CD14-positive monocyte (primary cell): Measurements from ENCODE around the gene PTPRD. TPM values are rescaled to one million over a fixed set of nuclear protein-coding genes. Genes with fewer than 3 reads are reported as not detected.

Experiments used
- DNase-seq, 3 donors: peaks; one replicate each; pipeline ENCODE4 v3.0.0-alpha.2; 2011 to 2022
- H2AFZ ChIP-seq: 2 replicates; pipeline ENCODE4 v1.6.0; 2012; ENCODE audit warnings: mild to moderate bottlenecking, low read depth, low read length, inconsistent platforms; ENCODE audit not compliant: insufficient read depth, poor library complexity, severe bottlenecking
- H3K27ac ChIP-seq, 2 donors: 1 replicate in 1 of 2; 2 replicates in 1 of 2; pipeline ENCODE4 v1.5.1; 2012 to 2013; ENCODE audit warnings: low read length in 2 of 2, control low read depth in 1 of 2, inconsistent platforms in 1 of 2, low read depth in 1 of 2, mild to moderate bottlenecking in 1 of 2
- H3K27me3 ChIP-seq, 2 donors: one replicate each; pipeline versions ENCODE4 v1.6.0 to v1.6.1; 2011 to 2013; ENCODE audit warnings: low read length in 2 of 2; ENCODE audit not compliant: control insufficient read depth in 2 of 2, insufficient read depth in 2 of 2
- H3K36me3 ChIP-seq, 2 donors: replicated peaks in 1 of 2; 1 replicate in 1 of 2; 2 replicates in 1 of 2; pipeline versions ENCODE4 v1.5.1 to v1.6.1; 2012 to 2013; ENCODE audit warnings: low read length in 2 of 2, control low read depth in 1 of 2, inconsistent platforms in 1 of 2, mild to moderate bottlenecking in 1 of 2; ENCODE audit not compliant: insufficient read depth in 2 of 2, control insufficient read depth in 1 of 2
- H3K4me1 ChIP-seq, 2 donors: 1 replicate in 1 of 2; 2 replicates in 1 of 2; pipeline versions ENCODE4 v1.5.1 to v1.6.1; 2012 to 2013; ENCODE audit warnings: low read length in 2 of 2, control low read depth in 1 of 2, inconsistent platforms in 1 of 2, mild to moderate bottlenecking in 1 of 2, moderate library complexity in 1 of 2; ENCODE audit not compliant: insufficient read depth in 2 of 2, control insufficient read depth in 1 of 2
- H3K4me2 ChIP-seq: replicated peaks from 2 replicates; pipeline ENCODE3; 2012; ENCODE audit warnings: low read length, moderate library complexity, mild to moderate bottlenecking; ENCODE audit not compliant: poor library complexity, severe bottlenecking; ENCODE audit errors: extremely low read depth
- H3K4me3 ChIP-seq, 3 experiments: fragments of 200-600 bp in 1 of 3; sonication (generic) in 1 of 3; replicated peaks in 1 of 3; 1 replicate in 2 of 3; 2 replicates in 1 of 3; pipeline ENCODE4 v1.5.1; 2011 to 2013; ENCODE audit warnings: low read length in 3 of 3, mild to moderate bottlenecking in 3 of 3, control low read depth in 2 of 3, low read depth in 2 of 3, inconsistent platforms in 1 of 3, moderate library complexity in 1 of 3
- H3K79me2 ChIP-seq: 2 replicates; pipeline ENCODE4 v1.6.0; 2012; ENCODE audit warnings: mild to moderate bottlenecking, control low read depth, inconsistent platforms, low read length, moderate library complexity; ENCODE audit not compliant: insufficient read depth
- H3K9ac ChIP-seq: 2 replicates; pipeline ENCODE4 v1.6.0; 2017; ENCODE audit warnings: low read length, mild to moderate bottlenecking; ENCODE audit not compliant: insufficient read depth, poor library complexity, severe bottlenecking
- H3K9me3 ChIP-seq, 2 donors: replicated peaks in 1 of 2; 1 replicate in 1 of 2; 2 replicates in 1 of 2; pipeline versions ENCODE4 v1.5.1 to v1.6.1; 2012 to 2013; ENCODE audit warnings: low read length in 2 of 2, control low read depth in 1 of 2; ENCODE audit not compliant: control insufficient read depth in 1 of 2, insufficient read depth in 1 of 2
- H4K20me1 ChIP-seq: 2 replicates; pipeline ENCODE4 v1.6.0; 2012; ENCODE audit warnings: mild to moderate bottlenecking, low read length, control low read depth, moderate library complexity; ENCODE audit not compliant: insufficient read depth
- H3K27ac Mint-ChIP-seq, 7 donors: one replicate each; pipeline ENCODE4 v1.8.0; 2020; ENCODE audit warnings: mild to moderate bottlenecking in 7 of 7, mixed read lengths in 7 of 7, moderate library complexity in 6 of 7, inconsistent platforms in 2 of 7
- H3K27me3 Mint-ChIP-seq, 3 donors: one replicate each; pipeline ENCODE4 v1.8.0; 2021 to 2022; ENCODE audit warnings: low read depth in 3 of 3, mild to moderate bottlenecking in 3 of 3, mixed read lengths in 3 of 3, moderate library complexity in 3 of 3, inconsistent platforms in 1 of 3
- H3K36me3 Mint-ChIP-seq, 2 donors: one replicate each; pipeline ENCODE4 v1.8.0; 2020; ENCODE audit warnings: mixed read lengths in 2 of 2, inconsistent platforms in 1 of 2, mild to moderate bottlenecking in 1 of 2
- H3K4me1 Mint-ChIP-seq: one replicate; pipeline ENCODE4 v1.8.0; 2020; ENCODE audit warnings: mild to moderate bottlenecking, mixed read lengths
- H3K4me3 Mint-ChIP-seq, 2 donors: one replicate each; pipeline ENCODE4 v1.8.0; 2020; ENCODE audit warnings: mild to moderate bottlenecking in 2 of 2, mixed read lengths in 2 of 2, moderate library complexity in 1 of 2
- H3K9me3 Mint-ChIP-seq, 7 donors: one replicate each; pipeline ENCODE4 v1.8.0; 2020 to 2022; ENCODE audit warnings: mixed read lengths in 7 of 7, mild to moderate bottlenecking in 6 of 7, moderate library complexity in 6 of 7, inconsistent platforms in 2 of 7
- WGBS: methylation state at CpG from one replicate; pipeline ENCODE4 v1.1.5; 2013; ENCODE audit warnings: missing lambda C conversion rate; ENCODE audit not compliant: insufficient coverage; 5-methylcytosine and 5-hydroxymethylcytosine counted together
- intact Hi-C, 2 donors: fragments of 100-400 bp; cut with micrococcal nuclease; formaldehyde crosslinking; loops; one replicate each; pipeline versions ENCODE4 v1.15.0 to v1.15.1; 2023
- polyA plus RNA-seq, 3 donors: library from polyadenylated mRNA; depleted of rRNA in 1 of 3; unstranded in 2 of 3; stranded (reverse) in 1 of 3; fragments of 300-500 nt in 2 of 3; fragments of >200 nt in 1 of 3; fragmentation: Illumina TruSeq in 2 of 3; gene quantifications; 1 replicate in 2 of 3; 2 replicates in 1 of 3; pipeline ENCODE4 v1.2.3, GENCODE V29; 2012 to 2021
- TF ChIP-seq, protein P1 (sequence below): fragments of 200-600 bp; IDR thresholded peaks from one replicate; pipeline ENCODE4 v1.8.0; 2022; ENCODE audit warnings: antibody characterized with exemption, mild to moderate bottlenecking

The PTPRD gene
- polyA plus RNA-seq, 3 donors: not detected

DNA sequence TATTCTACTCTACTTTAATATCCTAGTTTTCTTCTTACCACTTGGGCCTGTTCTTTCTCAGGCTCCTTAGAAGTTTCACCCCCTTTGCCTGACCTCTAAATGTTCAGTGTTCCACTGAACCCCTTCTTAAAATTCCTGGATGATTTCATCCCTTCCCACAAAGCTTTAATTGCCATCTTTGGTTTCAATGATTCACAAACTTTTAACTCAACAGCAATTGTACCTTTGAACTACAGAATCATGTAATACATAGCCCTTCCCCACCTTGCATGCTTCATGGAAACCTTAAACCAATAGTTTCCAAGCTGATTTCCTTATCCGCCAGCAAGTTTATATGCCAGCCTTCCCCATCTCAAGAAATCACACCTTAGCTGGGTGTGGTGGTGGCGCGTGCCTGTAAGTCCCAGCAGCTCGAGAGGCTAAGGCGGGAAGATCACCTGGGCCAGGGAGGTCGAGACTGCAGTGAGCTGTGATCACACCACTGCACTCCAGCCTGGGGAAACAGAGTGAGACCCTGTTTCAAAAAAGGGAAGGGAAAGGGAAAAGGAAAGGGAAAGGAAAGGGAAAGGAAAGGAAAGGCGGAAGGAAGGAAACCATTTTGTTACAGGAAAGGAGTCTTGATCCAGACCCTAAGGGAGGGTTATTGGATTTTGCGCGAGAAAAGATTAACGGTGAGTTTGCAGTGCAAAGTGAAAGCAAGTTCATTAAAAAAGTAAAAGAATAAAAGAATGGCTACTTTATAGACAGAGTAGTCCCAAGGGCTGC, 1789.5 kb downstream of the PTPRD start:
- Histone ChIP-seq H3K27me3 (no peaks in the 10 kb centered on the region), H2AFZ (no peak overlapping the region), H3K4me2 (no peak overlapping the region), H3K79me2 (no peaks in the 10 kb centered on the region), H3K4me3 (no peak overlapping the region), H3K27ac (no peak overlapping the region), H3K9me3 (no peaks in the 10 kb centered on the region), H3K36me3 (no peaks in the 10 kb centered on the region), H4K20me1 (no peaks in the 10 kb centered on the region), H3K4me1 (no peaks in the 10 kb centered on the region), H3K9ac (no peak overlapping the region)
- Mint-ChIP-seq H3K27me3 (no peaks in the 10 kb centered on the region), H3K4me1 (peaks cover 2% of the 10 kb centered on the region), H3K9me3 (peaks cover 6 to 17% (median 10%) of the 10 kb centered on the region in 7 donors), H3K4me3 (no peak overlapping the region), H3K36me3 (no peaks in the 10 kb centered on the region), H3K27ac (no peak overlapping the region)
- DNase-seq: no peak
- intact Hi-C loops: no loop called here
- WGBS: 96% methylated on average over 7 of the region's 10 CpGs
- TF ChIP-seq, protein P1, sequence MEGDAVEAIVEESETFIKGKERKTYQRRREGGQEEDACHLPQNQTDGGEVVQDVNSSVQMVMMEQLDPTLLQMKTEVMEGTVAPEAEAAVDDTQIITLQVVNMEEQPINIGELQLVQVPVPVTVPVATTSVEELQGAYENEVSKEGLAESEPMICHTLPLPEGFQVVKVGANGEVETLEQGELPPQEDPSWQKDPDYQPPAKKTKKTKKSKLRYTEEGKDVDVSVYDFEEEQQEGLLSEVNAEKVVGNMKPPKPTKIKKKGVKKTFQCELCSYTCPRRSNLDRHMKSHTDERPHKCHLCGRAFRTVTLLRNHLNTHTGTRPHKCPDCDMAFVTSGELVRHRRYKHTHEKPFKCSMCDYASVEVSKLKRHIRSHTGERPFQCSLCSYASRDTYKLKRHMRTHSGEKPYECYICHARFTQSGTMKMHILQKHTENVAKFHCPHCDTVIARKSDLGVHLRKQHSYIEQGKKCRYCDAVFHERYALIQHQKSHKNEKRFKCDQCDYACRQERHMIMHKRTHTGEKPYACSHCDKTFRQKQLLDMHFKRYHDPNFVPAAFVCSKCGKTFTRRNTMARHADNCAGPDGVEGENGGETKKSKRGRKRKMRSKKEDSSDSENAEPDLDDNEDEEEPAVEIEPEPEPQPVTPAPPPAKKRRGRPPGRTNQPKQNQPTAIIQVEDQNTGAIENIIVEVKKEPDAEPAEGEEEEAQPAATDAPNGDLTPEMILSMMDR: no peak

DNA sequence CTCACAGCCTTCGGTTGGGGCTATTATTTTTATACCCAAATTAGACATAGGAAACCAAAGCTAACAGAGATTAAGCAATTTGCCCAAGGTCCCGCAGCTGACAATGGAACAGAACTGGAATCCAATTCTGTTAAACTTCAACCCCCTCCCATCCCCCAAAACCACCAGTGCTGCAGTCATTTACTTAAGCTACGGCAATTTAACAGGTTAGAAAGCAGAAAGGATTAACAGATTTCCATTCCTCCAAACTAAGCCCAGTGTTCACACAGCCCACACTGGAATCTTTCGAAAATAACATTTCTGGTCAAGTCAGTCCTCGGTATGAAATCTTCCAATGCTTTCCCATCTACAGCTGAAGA, 1790.2 kb downstream of the PTPRD start:
- TF ChIP-seq, protein P1: no peak
- intact Hi-C loops: no loop called here
- no peak for DNase-seq
- no peaks in the 10 kb centered on the region for H3K36me3 ChIP-seq
- Mint-ChIP-seq H3K4me3 (no peak overlapping the region), H3K27me3 (no peaks in the 10 kb centered on the region), H3K36me3 (no peaks in the 10 kb centered on the region), H3K4me1 (peaks cover 2% of the 10 kb centered on the region), H3K9me3 (peaks cover 6 to 17% (median 10%) of the 10 kb centered on the region in 7 donors), H3K27ac (no peak overlapping the region)
- no peak overlapping the region for H3K4me3 ChIP-seq
- no peak overlapping the region for H3K4me2 ChIP-seq
- no peak overlapping the region for H3K9ac ChIP-seq
- no peaks in the 10 kb centered on the region for H3K4me1 ChIP-seq
- H2AFZ ChIP-seq: no peak overlapping the region
- 66% methylated on average over 2 of the region's 5 CpGs for WGBS
- H3K79me2 ChIP-seq: no peaks in the 10 kb centered on the region
- H4K20me1 ChIP-seq: no peaks in the 10 kb centered on the region
- no peaks in the 10 kb centered on the region for H3K27me3 ChIP-seq
- H3K27ac ChIP-seq: no peak overlapping the region
- H3K9me3 ChIP-seq: no peaks in the 10 kb centered on the region
